IMR-90 (cell line): ENCODE measurements around the gene HMGN2. TPM values are rescaled to one million over a fixed set of nuclear protein-coding genes. Genes with fewer than 3 reads are reported as not detected.

Experiments
- ATAC-seq: fragments of 200-7000 bp; cut with Tn5 transposase; 2 replicates; pipeline ENCODE4 v1.9.1; 2020; ENCODE audit warnings: low read depth, mild to moderate bottlenecking, moderate library complexity
- BruUV-seq: library from RNA; stranded (reverse); fragments of 400-500 nt; replicated peaks from 2 replicates; lab custom pipeline; 2021; lab: Mats Ljungman, UMichigan
- CTCF ChIA-PET: fragments of 300-600 bp; formaldehyde crosslinking; extraction: SDS; loops from one replicate; lab custom pipeline; 2021; ENCODE audit warnings: antibody characterized with exemption; lab: Yijun Ruan, JAX
- POLR2A ChIA-PET: fragments of 300-600 bp; sonication (Branson Sonifier 250); formaldehyde crosslinking; loops from one replicate; lab custom pipeline; 2022; ENCODE audit warnings: antibody characterized with exemption; ENCODE audit not compliant: unreplicated experiment; lab: Charles Lee
- DNase-seq: peaks from one replicate; pipeline ENCODE4 v3.0.0; 2013
- H2AFZ ChIP-seq: replicated peaks from 2 replicates; pipeline ENCODE3; 2013; ENCODE audit warnings: low read length, mild to moderate bottlenecking; ENCODE audit not compliant: poor library complexity
- H2AK5ac ChIP-seq: 2 replicates; pipeline ENCODE4 v1.6.1; 2013; ENCODE audit warnings: low read depth, low read length, inconsistent platforms
- H2AK9ac ChIP-seq: replicated peaks from 2 replicates; pipeline ENCODE3; 2013; ENCODE audit warnings: mild to moderate bottlenecking, low read depth, low read length, moderate library complexity; ENCODE audit not compliant: poor library complexity
- H2BK120ac ChIP-seq: 2 replicates; pipeline ENCODE4 v1.6.1; 2013; ENCODE audit warnings: low read depth, low read length, inconsistent platforms
- H2BK15ac ChIP-seq: 3 replicates; pipeline ENCODE4 v1.6.1; 2013; ENCODE audit warnings: low read depth, low read length, inconsistent platforms
- H2BK20ac ChIP-seq: 2 replicates; pipeline ENCODE4 v1.6.1; 2013; ENCODE audit warnings: low read depth, mild to moderate bottlenecking, inconsistent platforms, low read length, moderate library complexity
- H2BK5ac ChIP-seq: 2 replicates; pipeline ENCODE4 v1.6.1; 2013; ENCODE audit warnings: mild to moderate bottlenecking, low read depth, low read length, inconsistent platforms; ENCODE audit not compliant: poor library complexity, severe bottlenecking
- H3K14ac ChIP-seq: replicated peaks from 2 replicates; pipeline ENCODE4 v1.6.1; 2013; ENCODE audit warnings: low read depth, low read length, inconsistent platforms
- H3K18ac ChIP-seq: 2 replicates; pipeline ENCODE4 v1.6.1; 2013; ENCODE audit warnings: low read depth, low read length, control low read depth
- H3K23ac ChIP-seq: 2 replicates; pipeline ENCODE4 v1.6.1; 2013; ENCODE audit warnings: low read depth, low read length, inconsistent platforms
- H3K27ac ChIP-seq: 2 replicates; pipeline ENCODE4 v1.5.1; 2013; ENCODE audit warnings: mild to moderate bottlenecking, control low read depth, low read length; ENCODE audit not compliant: insufficient read depth
- H3K27me3 ChIP-seq: 2 replicates; pipeline ENCODE4 v1.6.1; 2013; ENCODE audit warnings: low read length; ENCODE audit not compliant: control insufficient read depth, insufficient read depth
- H3K36me3 ChIP-seq: 2 replicates; pipeline ENCODE4 v1.6.1; 2013; ENCODE audit warnings: low read length, mixed read lengths; ENCODE audit not compliant: control insufficient read depth, insufficient read depth
- H3K4ac ChIP-seq: 2 replicates; pipeline ENCODE4 v1.6.1; 2013; ENCODE audit warnings: low read depth, low read length, inconsistent platforms
- H3K4me1 ChIP-seq: 2 replicates; pipeline ENCODE4 v1.6.1; 2013; ENCODE audit warnings: low read length, mixed read lengths; ENCODE audit not compliant: control insufficient read depth, insufficient read depth
- H3K4me2 ChIP-seq: 2 replicates; pipeline ENCODE4 v1.6.1; 2013; ENCODE audit warnings: low read depth, mild to moderate bottlenecking, control low read depth, low read length, moderate library complexity
- H3K4me3 ChIP-seq: 2 replicates; pipeline ENCODE4 v1.5.1; 2013; ENCODE audit warnings: low read depth, mild to moderate bottlenecking, control low read depth, low read length, moderate library complexity; ENCODE audit not compliant: insufficient read depth
- H3K56ac ChIP-seq: 2 replicates; pipeline ENCODE4 v1.6.1; 2013; ENCODE audit warnings: low read length, inconsistent platforms; ENCODE audit not compliant: insufficient read depth; ENCODE audit errors: extremely low read depth
- H3K79me1 ChIP-seq, 2 experiments: 2 replicates each; pipeline ENCODE4 v1.6.1; 2013; ENCODE audit warnings: low read length in 2 of 2, inconsistent platforms in 1 of 2, low read depth in 1 of 2
- H3K9ac ChIP-seq: 2 replicates; pipeline ENCODE4 v1.6.1; 2013; ENCODE audit warnings: low read depth, low read length, control low read depth
- H3K9me1 ChIP-seq: 2 replicates; pipeline ENCODE4 v1.6.1; 2013; ENCODE audit warnings: low read length, inconsistent platforms; ENCODE audit not compliant: insufficient read depth
- H3K9me3 ChIP-seq: 2 replicates; pipeline ENCODE4 v1.6.1; 2013; ENCODE audit warnings: low read length; ENCODE audit not compliant: control insufficient read depth, insufficient read depth
- H4K20me1 ChIP-seq: 2 replicates; pipeline ENCODE4 v1.6.1; 2013; ENCODE audit warnings: low read length, inconsistent platforms; ENCODE audit not compliant: insufficient read depth
- H4K5ac ChIP-seq: 2 replicates; pipeline ENCODE4 v1.6.1; 2013; ENCODE audit warnings: mild to moderate bottlenecking, low read depth, low read length, control low read depth
- H4K8ac ChIP-seq, 2 experiments: 2 replicates each; pipeline ENCODE4 v1.6.1; 2013; ENCODE audit warnings: low read depth in 2 of 2, low read length in 2 of 2, control low read depth in 1 of 2, inconsistent platforms in 1 of 2
- H4K91ac ChIP-seq: 2 replicates; pipeline ENCODE4 v1.6.1; 2013; ENCODE audit warnings: low read depth, low read length, inconsistent platforms; ENCODE audit not compliant: insufficient read depth
- CHD1 ChIP-seq: IDR thresholded peaks from 2 replicates; pipeline ENCODE4 v1.6.1; 2012; ENCODE audit warnings: low read depth, low read length, improper control_type of control experiment
- MAFK ChIP-seq: IDR thresholded peaks from 2 replicates; pipeline ENCODE4 v1.6.1; 2012; ENCODE audit warnings: low read depth, low read length, improper control_type of control experiment
- NFE2L2 ChIP-seq: fragments of 150-350 bp; IDR thresholded peaks from 2 replicates; pipeline ENCODE4 v1.6.1; 2016; ENCODE audit warnings: low read depth, mild to moderate bottlenecking, low read length
- POLR2A ChIP-seq: IDR thresholded peaks from 2 replicates; pipeline ENCODE4 v1.6.1; 2012; ENCODE audit warnings: mild to moderate bottlenecking, low read depth, low read length
- WGBS, 2 experiments: methylation state at CpG; one replicate each; pipeline versions ENCODE4 v1.1.5 to v1.1.7; 2013; ENCODE audit warnings: missing lambda C conversion rate in 2 of 2; ENCODE audit not compliant: insufficient read length in 1 of 2; ENCODE audit errors: extremely low coverage in 2 of 2; 5-methylcytosine and 5-hydroxymethylcytosine counted together
- dilution Hi-C: fragments of 300-500 bp; cut with HindIII; formaldehyde crosslinking; loops from one replicate; pipeline ENCODE4 v1.14.3; 2018; ENCODE audit warnings: low sequenced_read_pairs; ENCODE audit not compliant: unreplicated experiment
- in situ Hi-C: fragments of 300-500 bp; cut with MboI; formaldehyde crosslinking; loops from 3 replicates; pipeline ENCODE4 v1.14.3; 2019; ENCODE audit warnings: low sequenced_read_pairs, inconsistent platforms, mixed read lengths
- intact Hi-C: fragments of 100-400 bp; cut with micrococcal nuclease; formaldehyde crosslinking; loops from 2 replicates; pipeline ENCODE4 v1.10.0; 2022
- polyA plus RNA-seq, 3 experiments: library from polyadenylated mRNA; depleted of rRNA; stranded (reverse); fragments of >200 nt; gene quantifications; 2 replicates each; pipeline ENCODE4 v1.2.3, GENCODE V29; 2012; ENCODE audit warnings: low replicate concordance in 1 of 3
- total RNA-seq: library from RNA; depleted of rRNA; stranded (reverse); fragments of >200 nt; gene quantifications from 2 replicates; pipeline ENCODE4 v1.2.3, GENCODE V29; 2012

The HMGN2 gene
- total and polyA plus RNA-seq, 2 of the 4 experiments (the other 2 are of a cell fraction) = 367 to 505 TPM

- Histone ChIP-seq H2BK120ac (peak overlapping the region; percentile 20; the same call in 1 of the 2 replicates), H4K91ac (no peak overlapping the region), H3K4me1 (peaks cover 2% of the 10 kb centered on the region; the same call in 1 of the 2 replicates), H4K8ac (peak overlapping the region in 1 of 2 experiments; percentile 46; a peak in 1 of 4 replicates), H4K5ac (no peak overlapping the region), H3K4ac (peak overlapping the region; percentile 67; the same call in 1 of the 2 replicates), H3K36me3 (no peaks in the 10 kb centered on the region), H3K4me2 (no peak overlapping the region), H3K27me3 (no peaks in the 10 kb centered on the region), H3K56ac (no peak overlapping the region), H3K27ac (no peak overlapping the region), H3K79me1 (peaks cover 0 to 3% of the 10 kb centered on the region in 2 experiments; a peak in 1 of 4 replicates), H2AFZ (peak overlapping the region; percentile 69), H3K14ac (no peak overlapping the region; the same call in 1 of the 2 replicates), H2BK5ac (peak overlapping the region; percentile 29), H3K9me3 (no peaks in the 10 kb centered on the region), H4K20me1 (no peaks in the 10 kb centered on the region), H3K23ac (0 out of 2 replicates have a peak overlapping the region, but pooled peaks have one; percentile 33), H3K4me3 (no peak overlapping the region), H3K18ac (no peak overlapping the region), H2AK5ac (peak overlapping the region; percentile 85; the same call in 1 of the 2 replicates), H2BK20ac (peak overlapping the region; percentile 89; the same call in 1 of the 2 replicates), H3K9ac (no peak overlapping the region), H2BK15ac (0 out of 3 replicates have a peak overlapping the region, but pooled peaks have one; percentile 44), H3K9me1 (peaks cover 7% of the 10 kb centered on the region; the same call in 1 of the 2 replicates), H2AK9ac (peak overlapping the region; percentile 82)
- DNase-seq (peak; percentile 68), ATAC-seq (peak; percentile 52)
- 33% methylated on average over 2 of the region's 2 CpGs; no CpG with 5 or more reads in 1 of the 2 experiments for WGBS, 2 experiments
- intact Hi-C loops (no loop called here), in situ Hi-C loops (no loop called here), dilution Hi-C loops (no loop called here)
- no peak for TF ChIP-seq NFE2L2
- no peak for TF ChIP-seq MAFK
- TF ChIP-seq POLR2A = no peak
- TF ChIP-seq CHD1 = no peak
- CTCF ChIA-PET = no interaction called here
- no TSS peak for BruUV-seq
- POLR2A ChIA-PET = no interaction called here
These were observed 10.7 kb downstream of the HMGN2 start for GRCh38 chr1:26482921-26483320.
